Measurements from ENCODE around the gene SLC39A6. TPM values are rescaled to one million over a fixed set of nuclear protein-coding genes. Genes with fewer than 3 reads are reported as not detected.
"Not testable (repeated sequence)": the region's sequence is repeated elsewhere in the genome, so short reads cannot be mapped to it uniquely, and the experiment has no call there.

The SLC39A6 gene, protein sequence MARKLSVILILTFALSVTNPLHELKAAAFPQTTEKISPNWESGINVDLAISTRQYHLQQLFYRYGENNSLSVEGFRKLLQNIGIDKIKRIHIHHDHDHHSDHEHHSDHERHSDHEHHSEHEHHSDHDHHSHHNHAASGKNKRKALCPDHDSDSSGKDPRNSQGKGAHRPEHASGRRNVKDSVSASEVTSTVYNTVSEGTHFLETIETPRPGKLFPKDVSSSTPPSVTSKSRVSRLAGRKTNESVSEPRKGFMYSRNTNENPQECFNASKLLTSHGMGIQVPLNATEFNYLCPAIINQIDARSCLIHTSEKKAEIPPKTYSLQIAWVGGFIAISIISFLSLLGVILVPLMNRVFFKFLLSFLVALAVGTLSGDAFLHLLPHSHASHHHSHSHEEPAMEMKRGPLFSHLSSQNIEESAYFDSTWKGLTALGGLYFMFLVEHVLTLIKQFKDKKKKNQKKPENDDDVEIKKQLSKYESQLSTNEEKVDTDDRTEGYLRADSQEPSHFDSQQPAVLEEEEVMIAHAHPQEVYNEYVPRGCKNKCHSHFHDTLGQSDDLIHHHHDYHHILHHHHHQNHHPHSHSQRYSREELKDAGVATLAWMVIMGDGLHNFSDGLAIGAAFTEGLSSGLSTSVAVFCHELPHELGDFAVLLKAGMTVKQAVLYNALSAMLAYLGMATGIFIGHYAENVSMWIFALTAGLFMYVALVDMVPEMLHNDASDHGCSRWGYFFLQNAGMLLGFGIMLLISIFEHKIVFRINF
- total RNA-seq (2014; rRNA removed; shearing (Covaris generic)), result 61.7 and 72.5 TPM in 2 replicates
- polyA plus RNA-seq (2015; cell fraction: cytosol; rRNA removed), result 52.9 and 64.3 TPM in 2 replicates
- 59.3 and 60.2 TPM in 2 replicates for polyA plus RNA-seq (2015; cell fraction: nucleus; rRNA removed)

DNA sequence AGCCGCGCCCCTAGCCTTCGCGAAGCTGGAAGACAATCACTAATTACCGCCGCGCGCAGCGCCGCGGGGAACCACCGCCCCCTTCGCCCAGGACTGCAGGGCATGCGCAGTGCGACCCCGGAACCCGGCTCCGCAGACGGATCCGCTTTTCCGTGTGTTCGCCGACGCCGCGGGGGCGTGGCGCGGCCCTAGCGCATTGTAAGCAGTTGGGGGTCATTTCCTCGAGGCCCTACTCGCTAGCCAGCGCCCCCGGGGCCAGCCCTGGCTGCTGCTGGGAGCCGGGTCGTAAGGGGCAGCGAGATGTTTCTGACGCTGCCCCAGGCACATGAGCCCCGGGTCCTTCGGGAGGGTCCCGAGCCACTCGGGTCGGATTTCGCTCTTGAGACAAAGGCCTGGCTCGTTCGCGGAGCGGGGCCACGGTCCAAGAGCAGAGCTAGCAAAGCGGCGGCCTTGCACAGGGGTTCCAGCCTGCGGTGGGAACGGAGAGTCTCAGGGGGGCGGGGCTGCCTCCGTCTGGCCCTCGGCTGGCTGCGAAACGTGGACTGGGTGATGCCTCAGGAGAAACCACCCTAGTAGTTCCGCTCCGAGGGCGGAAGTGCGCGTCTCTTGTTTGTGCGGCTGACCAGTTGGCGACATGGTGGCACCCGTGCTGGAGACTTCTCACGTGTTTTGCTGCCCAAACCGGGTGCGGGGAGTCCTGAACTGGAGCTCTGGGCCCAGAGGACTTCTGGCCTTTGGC lies at the start of gene SLC39A6, which contains the start of gene ELP2:
Gene SLC39A6 (minus strand): TSS at position 41 of the 739 bp plus-strand sequence. CDS start 2,333 bp downstream, outside the sequence.
Gene ELP2 (plus strand): TSS at position 600 of the 739 bp plus-strand sequence. CDS start 35 bp downstream, at position 635.
- DNase-seq (ENCODE audit: low read depth), result peak; percentile 91

GRCh38 chr18:36177913-36178312 lies 48.8 kb upstream of the SLC39A6 start:
- no peak for DNase-seq (ENCODE audit: low read depth)

- DNase-seq (ENCODE audit: low read depth), result peak; percentile 94
These were observed 47.6 kb upstream of the SLC39A6 start for GRCh38 chr18:36176711-36177110.

- peak; percentile 20 for DNase-seq (ENCODE audit: low read depth)
These were observed 47.0 kb upstream of the SLC39A6 start for GRCh38 chr18:36176177-36176584.

DNA sequence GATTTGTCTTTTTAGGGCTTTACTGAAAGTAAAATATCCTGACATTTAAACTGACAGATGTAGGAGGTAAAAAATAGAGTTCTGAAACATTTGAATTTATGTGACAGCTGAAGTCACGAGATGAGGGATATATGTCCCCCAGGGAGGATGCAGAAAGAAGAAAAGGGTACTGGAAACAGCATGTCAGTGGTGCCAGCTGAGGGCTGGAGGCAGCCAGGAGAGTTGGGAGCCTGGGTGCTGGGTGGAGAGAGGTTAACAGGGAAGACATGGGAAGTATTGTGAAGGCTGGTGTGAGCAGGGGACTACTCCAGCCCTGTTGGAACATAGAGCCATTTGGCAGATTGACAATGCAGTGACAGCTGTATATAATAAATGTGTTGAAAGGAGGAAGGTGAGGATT lies 46.3 kb upstream of the SLC39A6 start:
- DNase-seq (ENCODE audit: low read depth), result no peak

DNA sequence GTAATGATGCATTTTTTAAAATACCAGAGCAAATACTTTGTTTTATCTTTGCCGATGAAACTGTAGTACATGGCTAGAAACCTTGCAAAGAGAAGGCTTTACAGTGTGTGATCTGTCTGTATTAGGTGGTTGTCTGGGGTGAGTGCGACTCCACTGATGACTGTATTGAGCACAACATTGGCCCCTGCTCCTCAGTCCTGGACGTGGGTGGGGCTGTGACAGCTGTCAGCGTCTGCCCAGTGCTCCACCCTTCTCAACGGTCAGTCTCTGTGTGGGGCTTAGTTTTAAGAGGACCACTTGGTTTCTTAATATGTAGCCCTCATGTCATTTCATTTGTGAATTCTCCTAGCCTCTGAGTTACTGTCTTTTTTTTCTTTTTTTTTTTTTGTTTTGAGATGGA lies 40.8 kb upstream of the SLC39A6 start:
- DNase-seq (ENCODE audit: low read depth), result no peak

- DNase-seq (ENCODE audit: low read depth), result not testable (repeated sequence)
These were observed 39.2 kb upstream of the SLC39A6 start for GRCh38 chr18:36168296-36168695.

DNA sequence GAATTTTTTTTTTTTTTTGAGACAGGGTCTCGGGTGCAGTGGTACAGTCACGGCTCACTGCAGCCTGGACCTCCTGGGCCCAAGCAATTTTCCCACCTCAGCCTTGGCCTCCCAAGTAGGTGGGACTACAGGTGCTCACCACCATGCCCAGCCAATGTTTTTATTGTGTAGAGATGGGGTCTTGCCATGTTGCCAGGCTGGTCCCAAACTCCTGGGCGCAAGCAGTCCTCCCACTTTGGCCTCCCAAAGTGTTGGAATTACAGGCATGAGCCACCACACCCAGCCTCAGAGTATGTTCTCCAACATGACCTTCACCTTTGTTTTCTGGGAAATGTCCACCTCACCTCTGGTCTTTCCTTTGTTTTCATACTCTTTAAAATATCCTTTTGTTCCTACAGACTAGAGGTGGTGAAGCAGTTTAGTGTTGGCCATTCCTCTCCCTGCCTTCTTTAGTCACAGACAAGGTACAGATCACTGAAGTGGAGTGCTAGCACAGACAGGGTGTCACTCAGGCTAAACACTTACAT lies 38.6 kb upstream of the SLC39A6 start:
- no peak for DNase-seq (ENCODE audit: low read depth)

DNA sequence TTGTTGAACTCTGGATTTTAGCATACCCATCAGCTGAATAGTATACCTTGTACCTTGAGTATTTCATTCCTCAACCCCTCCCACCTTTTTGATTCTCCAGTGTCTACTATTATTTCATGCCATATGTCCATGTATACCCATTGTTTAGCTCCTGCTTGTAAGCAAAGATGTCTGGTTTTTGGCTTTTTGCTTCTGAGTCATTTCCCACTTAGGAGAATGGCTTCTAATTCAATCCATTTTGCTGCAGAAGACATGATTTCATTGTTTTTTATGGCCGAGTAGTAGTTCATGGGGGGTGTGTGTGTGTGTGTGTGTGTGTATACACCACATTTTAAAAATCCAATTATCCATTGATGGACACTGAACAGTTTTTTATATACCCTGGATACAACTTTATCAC lies 33.8 kb upstream of the SLC39A6 start:
- DNase-seq (ENCODE audit: low read depth), result peak; percentile 21

- no peak for DNase-seq (ENCODE audit: low read depth)
These were observed 31.8 kb upstream of the SLC39A6 start for GRCh38 chr18:36160959-36161371.

DNA sequence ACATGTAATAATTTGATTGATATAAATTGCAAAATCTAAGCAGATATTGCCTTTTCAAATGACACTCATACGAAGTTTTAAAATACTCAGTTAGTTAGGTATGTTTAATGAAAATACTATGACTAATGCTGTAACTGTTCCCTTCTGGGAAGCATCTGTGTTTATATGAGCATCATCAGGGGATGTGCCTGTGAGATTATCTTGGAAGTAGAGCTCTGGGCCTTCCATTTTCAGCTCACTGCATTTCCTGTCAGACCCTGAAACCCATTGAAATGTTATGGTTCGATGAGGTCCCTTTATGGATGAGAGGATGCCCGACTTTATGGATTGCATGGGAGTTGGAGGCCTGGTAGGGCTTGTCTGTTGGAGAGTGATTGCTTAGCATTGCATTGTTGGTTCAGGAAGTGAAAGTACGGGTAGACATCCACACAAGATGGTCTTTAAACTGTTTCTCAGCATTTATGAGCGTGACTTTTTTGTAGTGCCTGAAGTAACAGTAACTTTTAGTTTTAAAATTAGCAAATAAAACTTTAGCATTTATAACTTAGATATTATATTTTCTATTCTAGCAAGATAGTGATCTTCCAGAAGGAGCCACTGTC lies 29.2 kb upstream of the SLC39A6 start:
- DNase-seq (ENCODE audit: low read depth), result peak; percentile 57

GRCh38 chr18:36157441-36157840 lies 28.3 kb upstream of the SLC39A6 start:
- DNase-seq (ENCODE audit: low read depth), result no peak

DNA sequence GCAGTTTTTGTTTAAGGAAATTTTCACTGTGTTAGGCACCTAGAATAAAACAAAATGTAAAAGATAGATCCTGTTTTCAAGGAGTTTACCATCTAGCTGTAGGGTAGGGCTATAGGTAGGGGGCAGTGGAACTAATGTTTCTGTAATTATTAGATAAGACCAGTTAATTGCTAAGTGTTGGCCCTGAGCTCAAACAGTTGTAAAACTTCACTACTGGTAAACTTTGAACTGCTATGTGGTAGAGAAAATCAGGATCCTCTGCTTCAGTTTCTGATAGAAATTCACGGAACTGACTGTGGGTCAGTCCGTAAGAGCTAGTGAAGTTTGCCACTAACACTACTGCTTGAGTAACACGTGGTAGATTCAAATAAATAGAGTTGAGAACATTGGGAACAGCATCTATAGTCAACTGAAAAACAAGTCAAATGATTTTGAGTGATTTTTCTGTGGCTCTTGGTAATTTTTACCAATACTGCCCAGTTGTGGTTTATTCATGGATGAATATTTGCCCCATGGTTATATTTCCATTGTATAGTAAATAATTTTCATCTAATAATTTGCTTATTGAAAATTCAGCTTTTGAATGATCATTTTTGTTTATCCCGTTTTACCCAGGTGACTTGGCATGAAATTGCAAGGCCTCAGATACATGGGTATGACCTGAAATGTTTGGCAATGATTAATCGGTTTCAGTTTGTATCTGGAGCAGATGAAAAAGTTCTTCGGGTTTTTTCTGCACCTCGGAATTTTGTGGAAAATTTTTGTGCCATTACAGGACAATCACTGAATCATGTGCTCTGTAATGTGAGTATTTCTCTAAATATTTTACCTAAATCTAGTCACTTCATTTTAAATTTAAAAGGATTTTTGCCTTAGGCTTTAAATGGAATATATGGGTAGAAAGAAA lies 27.0 kb upstream of the SLC39A6 start:
- no peak for DNase-seq (ENCODE audit: low read depth)

GRCh38 chr18:36153771-36154170 lies 24.6 kb upstream of the SLC39A6 start:
- DNase-seq (ENCODE audit: low read depth), result no peak

DNA sequence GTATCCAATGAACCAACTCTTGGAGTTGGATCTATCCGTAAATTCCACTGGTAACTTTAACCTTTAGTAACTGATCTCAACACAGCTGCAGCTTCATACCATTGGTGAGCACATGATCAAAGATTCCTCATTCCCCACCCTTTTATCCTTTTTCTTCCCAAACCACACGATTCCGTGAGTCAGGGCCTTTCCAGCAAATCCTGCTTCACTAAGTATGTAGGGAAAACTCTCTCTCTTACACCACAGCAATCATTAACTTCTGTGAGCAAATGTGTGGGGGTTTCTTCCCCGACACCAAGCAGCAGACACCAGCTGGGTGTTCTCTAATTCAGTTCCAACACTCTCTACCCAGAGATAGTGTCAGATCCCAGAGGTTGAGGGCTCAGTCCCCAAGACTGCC lies 24.1 kb upstream of the SLC39A6 start:
- peak; percentile 79 for DNase-seq (ENCODE audit: low read depth)

GRCh38 chr18:36152781-36153180 lies 23.6 kb upstream of the SLC39A6 start:
- DNase-seq (ENCODE audit: low read depth), result no peak

DNA sequence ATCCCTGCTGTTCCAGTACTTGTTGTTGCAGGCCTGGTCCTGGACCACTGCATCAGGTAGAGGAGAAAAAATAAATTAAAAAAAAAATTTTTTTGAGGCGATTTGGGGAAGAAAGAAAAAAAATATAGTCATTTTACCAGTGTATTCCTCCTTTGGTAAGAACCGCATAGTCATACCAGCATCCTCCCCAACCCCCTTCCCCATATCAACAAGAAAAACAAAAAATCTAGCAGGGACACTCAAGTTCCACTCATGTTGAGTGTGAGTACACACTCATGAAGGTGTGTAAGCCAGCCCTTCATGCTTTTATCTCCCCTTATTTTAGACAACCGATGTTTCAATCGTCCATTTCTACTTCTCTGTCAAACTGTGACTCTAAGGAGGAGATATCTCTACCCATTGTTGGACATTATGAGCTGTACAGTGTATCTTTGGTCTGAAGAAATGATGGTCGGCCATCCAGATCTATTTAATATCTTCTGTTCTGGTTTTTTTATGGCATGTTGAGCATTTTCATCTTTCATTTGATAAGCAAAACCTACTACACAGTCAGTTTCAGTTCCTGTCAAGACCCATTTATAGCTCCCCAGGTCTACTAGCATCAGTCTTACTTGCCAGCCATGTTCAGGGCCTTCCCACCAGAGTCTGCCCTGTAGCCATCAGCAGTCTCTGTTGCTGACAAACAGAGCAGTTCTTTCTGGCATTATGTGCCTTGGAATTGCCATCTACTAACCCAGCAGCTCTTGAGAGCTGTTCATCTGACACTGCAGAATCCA lies 20.6 kb upstream of the SLC39A6 start:
- DNase-seq (ENCODE audit: low read depth), result no peak

GRCh38 chr18:36143391-36143790 lies 14.3 kb upstream of the SLC39A6 start:
- no peak for DNase-seq (ENCODE audit: low read depth)

GRCh38 chr18:36142751-36143150 lies 13.6 kb upstream of the SLC39A6 start:
- DNase-seq (ENCODE audit: low read depth), result no peak
